DND-41 (cell line): Measurements from ENCODE around the gene A4GNT.
A peak's percentile ranks its signal among the peaks of the same experiment; 100 is the strongest.

ENCODE experiments used
- ATAC-seq: fragments of 200-7000 bp; cut with Tn5 transposase; 3 replicates; pipeline ENCODE4 v1.9.1; 2021; ENCODE audit warnings: low read depth; ENCODE audit not compliant: insufficient read depth
- DNase-seq: peaks from one replicate; pipeline ENCODE4 v3.0.0-alpha.2; 2020
- H2AFZ ChIP-seq: 2 replicates; pipeline ENCODE4 v1.6.0; 2012; ENCODE audit warnings: low read depth, low read length
- H3K27ac ChIP-seq: 2 replicates; pipeline ENCODE4 v1.5.1; 2012; ENCODE audit warnings: low read length, inconsistent platforms
- H3K27me3 ChIP-seq: fragments of 200-600 bp; sonication (generic); 2 replicates; pipeline ENCODE4 v1.6.0; 2012; ENCODE audit warnings: low read length, mild to moderate bottlenecking, inconsistent platforms; ENCODE audit not compliant: insufficient read depth, poor library complexity
- H3K36me3 ChIP-seq: 2 replicates; pipeline ENCODE4 v1.5.1; 2012; ENCODE audit warnings: low read length, inconsistent platforms; ENCODE audit not compliant: insufficient read depth
- H3K4me1 ChIP-seq: 2 replicates; pipeline ENCODE4 v1.5.1; 2012; ENCODE audit warnings: mild to moderate bottlenecking, low read length; ENCODE audit not compliant: insufficient read depth
- H3K4me2 ChIP-seq: 2 replicates; pipeline ENCODE4 v1.6.0; 2012; ENCODE audit warnings: mild to moderate bottlenecking, moderate library complexity, low read length, inconsistent platforms; ENCODE audit not compliant: insufficient read depth
- H3K4me3 ChIP-seq, 2 experiments: fragments of 200-600 bp in 1 of 2; shearing (Covaris generic) in 1 of 2; 2 replicates each; pipeline ENCODE4 v1.5.1; 2012 to 2016; ENCODE audit warnings: inconsistent platforms in 2 of 2, low read length in 2 of 2, mild to moderate bottlenecking in 2 of 2, low read depth in 1 of 2, moderate library complexity in 1 of 2
- H3K79me2 ChIP-seq: 2 replicates; pipeline ENCODE4 v1.6.0; 2012; ENCODE audit warnings: low read length, inconsistent platforms; ENCODE audit not compliant: insufficient read depth
- H3K9ac ChIP-seq: 2 replicates; pipeline ENCODE4 v1.6.0; 2012; ENCODE audit warnings: low read depth, mild to moderate bottlenecking, inconsistent platforms, low read length, moderate library complexity
- H3K9me3 ChIP-seq: 2 replicates; pipeline ENCODE4 v1.5.1; 2012; ENCODE audit warnings: low read length, moderate library complexity, mild to moderate bottlenecking, inconsistent platforms; ENCODE audit not compliant: insufficient read depth, severe bottlenecking
- H4K20me1 ChIP-seq: 2 replicates; pipeline ENCODE4 v1.6.0; 2012; ENCODE audit warnings: low read length; ENCODE audit not compliant: insufficient read depth
- EZH2 ChIP-seq: IDR thresholded peaks from 3 replicates; pipeline ENCODE4 v1.6.1; 2012; ENCODE audit warnings: borderline replicate concordance, low read depth, mild to moderate bottlenecking, moderate library complexity, low read length, inconsistent platforms; ENCODE audit not compliant: severe bottlenecking
- TF ChIP-seq, protein P1 (sequence below): IDR thresholded peaks from 2 replicates; pipeline ENCODE4 v1.5.1; 2012; ENCODE audit warnings: borderline replicate concordance, low read length, moderate library complexity, mild to moderate bottlenecking; ENCODE audit not compliant: poor library complexity, severe bottlenecking; ENCODE audit errors: extremely low read depth

A4GNT gene

DNA sequence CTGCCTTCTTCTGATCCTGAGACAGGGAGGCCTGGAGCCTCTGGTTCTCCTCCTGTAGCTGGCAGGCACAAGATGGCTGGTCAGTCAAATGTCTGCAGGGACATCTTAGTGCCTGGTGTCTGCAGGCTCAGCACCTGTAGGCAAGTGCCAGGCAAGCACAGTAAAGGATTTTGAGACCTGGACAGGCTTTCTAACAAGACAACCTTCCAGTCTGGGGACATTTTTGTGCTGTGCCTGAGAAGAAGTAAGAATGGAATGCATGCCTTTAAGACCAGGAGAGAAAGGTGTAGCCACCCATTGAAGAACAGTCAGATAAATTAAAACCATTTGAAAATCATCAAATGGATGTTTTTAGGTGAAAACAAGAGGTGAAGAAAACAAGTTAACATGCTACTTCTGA lies 48.0 kb downstream of the A4GNT start:
- no peak overlapping the region for H3K4me3 ChIP-seq
- no peak overlapping the region for H3K4me2 ChIP-seq
- DNase-seq (no peak), ATAC-seq (no peak)
- no peaks in the 10 kb centered on the region for H3K36me3 ChIP-seq
- H2AFZ ChIP-seq, result no peak overlapping the region
- no peaks in the 10 kb centered on the region for H3K9me3 ChIP-seq
- no peaks in the 10 kb centered on the region for H3K79me2 ChIP-seq
- H4K20me1 ChIP-seq, result no peaks in the 10 kb centered on the region
- peaks cover 16% of the 10 kb centered on the region for H3K27me3 ChIP-seq
- H3K9ac ChIP-seq, result no peak overlapping the region
- peaks cover 24% of the 10 kb centered on the region for H3K4me1 ChIP-seq
- H3K27ac ChIP-seq, result no peak overlapping the region
- TF ChIP-seq, protein P1, sequence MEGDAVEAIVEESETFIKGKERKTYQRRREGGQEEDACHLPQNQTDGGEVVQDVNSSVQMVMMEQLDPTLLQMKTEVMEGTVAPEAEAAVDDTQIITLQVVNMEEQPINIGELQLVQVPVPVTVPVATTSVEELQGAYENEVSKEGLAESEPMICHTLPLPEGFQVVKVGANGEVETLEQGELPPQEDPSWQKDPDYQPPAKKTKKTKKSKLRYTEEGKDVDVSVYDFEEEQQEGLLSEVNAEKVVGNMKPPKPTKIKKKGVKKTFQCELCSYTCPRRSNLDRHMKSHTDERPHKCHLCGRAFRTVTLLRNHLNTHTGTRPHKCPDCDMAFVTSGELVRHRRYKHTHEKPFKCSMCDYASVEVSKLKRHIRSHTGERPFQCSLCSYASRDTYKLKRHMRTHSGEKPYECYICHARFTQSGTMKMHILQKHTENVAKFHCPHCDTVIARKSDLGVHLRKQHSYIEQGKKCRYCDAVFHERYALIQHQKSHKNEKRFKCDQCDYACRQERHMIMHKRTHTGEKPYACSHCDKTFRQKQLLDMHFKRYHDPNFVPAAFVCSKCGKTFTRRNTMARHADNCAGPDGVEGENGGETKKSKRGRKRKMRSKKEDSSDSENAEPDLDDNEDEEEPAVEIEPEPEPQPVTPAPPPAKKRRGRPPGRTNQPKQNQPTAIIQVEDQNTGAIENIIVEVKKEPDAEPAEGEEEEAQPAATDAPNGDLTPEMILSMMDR, result no peak
- no peak for TF ChIP-seq EZH2

DNA sequence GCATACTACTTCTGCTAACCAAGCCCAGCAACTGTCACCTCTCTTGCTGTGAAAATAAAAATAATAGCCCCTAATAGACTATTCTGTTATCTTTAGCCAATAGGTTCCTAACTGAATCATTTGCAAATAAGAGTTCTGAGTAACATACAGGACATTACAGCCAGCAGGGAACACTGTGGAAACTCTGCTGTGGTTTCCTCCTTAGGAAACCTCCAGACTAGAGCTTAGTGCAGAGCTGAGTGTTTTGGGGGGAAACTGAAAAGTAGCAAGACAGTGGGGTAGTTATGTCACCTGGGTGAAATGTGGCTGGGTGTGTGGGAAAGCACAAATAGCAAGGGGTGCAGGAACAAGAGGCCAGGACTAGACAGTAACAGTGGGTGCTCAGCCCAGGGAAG lies 49.2 kb downstream of the A4GNT start:
- Histone ChIP-seq H3K4me2 (peak overlapping the region; percentile 57), H3K4me3 (peak overlapping the region in 1 of 2 experiments; percentile 42; a peak in 1 of 4 replicates), H4K20me1 (no peaks in the 10 kb centered on the region), H3K9ac (peak overlapping the region; percentile 21; the same call in 1 of the 2 replicates), H3K9me3 (no peaks in the 10 kb centered on the region), H3K4me1 (peaks cover 24% of the 10 kb centered on the region), H2AFZ (peak overlapping the region; percentile 7; the same call in 1 of the 2 replicates), H3K79me2 (no peaks in the 10 kb centered on the region), H3K27me3 (peaks cover 16% of the 10 kb centered on the region), H3K36me3 (no peaks in the 10 kb centered on the region), H3K27ac (no peak overlapping the region)
- no peak for TF ChIP-seq EZH2
- TF ChIP-seq, protein P1, result no peak
- DNase-seq (no peak), ATAC-seq (peak; percentile 28)

DNA sequence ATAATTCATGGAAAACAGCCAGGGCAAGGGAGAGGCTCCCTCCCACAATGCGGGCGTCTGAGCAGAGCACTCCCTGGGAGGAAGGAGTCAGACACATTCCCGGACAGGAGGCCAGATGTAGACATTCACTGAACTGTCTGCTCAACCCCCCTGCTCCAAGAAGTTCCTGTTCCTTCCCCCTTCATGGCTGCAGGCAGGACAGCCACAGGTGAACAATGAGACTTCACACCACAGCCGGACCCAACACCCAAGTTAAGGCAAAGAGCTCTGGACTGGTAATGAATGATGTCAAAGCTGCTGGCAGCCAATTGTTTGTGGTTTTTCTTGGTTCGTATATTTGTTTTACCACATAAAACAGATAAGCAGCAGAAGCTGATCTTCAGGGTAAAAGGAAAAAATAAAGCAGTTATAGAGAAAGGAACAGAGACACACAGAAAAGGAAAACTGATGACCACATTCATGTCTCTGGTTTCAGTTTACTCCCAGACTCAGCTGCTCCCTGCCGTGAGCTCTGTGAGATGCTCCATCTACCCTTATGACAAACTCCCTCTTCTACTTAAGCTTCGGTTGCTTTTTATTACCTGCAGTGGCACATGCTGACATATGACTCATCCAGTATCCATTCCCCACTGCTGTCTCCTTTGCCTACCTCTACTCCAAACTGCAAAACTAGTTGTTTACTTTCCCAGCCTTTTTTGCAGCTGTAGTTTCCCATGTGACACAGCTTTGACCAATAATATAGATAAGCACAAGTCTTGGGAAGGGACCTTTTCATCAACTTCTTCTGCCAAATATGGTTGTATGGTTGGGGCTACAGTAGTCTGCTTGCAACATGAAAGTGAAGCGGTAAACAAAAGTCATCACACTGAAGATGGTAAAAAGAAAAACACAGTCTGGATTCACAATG lies 49.9 kb downstream of the A4GNT start:
- peak overlapping the region; percentile 57 for H3K4me2 ChIP-seq
- peak overlapping the region in 1 of 2 experiments; percentile 42; a peak in 2 of 4 replicates for H3K4me3 ChIP-seq
- H4K20me1 ChIP-seq, result no peaks in the 10 kb centered on the region
- H3K36me3 ChIP-seq, result no peaks in the 10 kb centered on the region
- ATAC-seq (peak; percentile 76), DNase-seq (peak; percentile 19)
- H3K79me2 ChIP-seq, result no peaks in the 10 kb centered on the region
- peaks cover 12% of the 10 kb centered on the region for H3K27me3 ChIP-seq
- 0 out of 2 replicates have a peak overlapping the region, but pooled peaks have one; percentile 21 for H3K9ac ChIP-seq
- H3K9me3 ChIP-seq, result no peaks in the 10 kb centered on the region
- TF ChIP-seq, protein P1, result no peak
- TF ChIP-seq EZH2, result no peak
- H3K4me1 ChIP-seq, result peaks cover 24% of the 10 kb centered on the region
- no peak overlapping the region for H3K27ac ChIP-seq
- H2AFZ ChIP-seq, result peak overlapping the region; percentile 7
